Sigmoid colon (tissue), 4 donors: Measurements from ENCODE around the gene TRIM62.

Source experiments
- CTCF ChIP-seq, 4 experiments: fragments of 450-650 bp in 3 of 4; fragments of 200-600 bp in 1 of 4; IDR thresholded peaks; one replicate each; pipeline ENCODE4 v1.5.1; 2016 to 2019; ENCODE audit warnings: antibody characterized with exemption in 4 of 4, mild to moderate bottlenecking in 3 of 4, moderate library complexity in 2 of 4
- POLR2A ChIP-seq, 2 donors: fragments of 450-650 bp; IDR thresholded peaks; one replicate each; pipeline ENCODE4 v1.6.1; 2016; ENCODE audit warnings: antibody characterized with exemption in 2 of 2, mild to moderate bottlenecking in 2 of 2, moderate library complexity in 2 of 2
- POLR2AphosphoS5 ChIP-seq, 4 donors: sonication (generic); formaldehyde crosslinking; IDR thresholded peaks; one replicate each; pipeline ENCODE4 v1.6.1; 2017; ENCODE audit warnings: antibody characterized with exemption in 4 of 4

- TF ChIP-seq CTCF (IDR thresholded peaks at IDR 0.05) (no peak), POLR2AphosphoS5 (IDR thresholded peaks at IDR 0.05) (no peak), POLR2A (IDR thresholded peaks at IDR 0.05) (no peak)
These were observed 39.5 kb upstream of the TRIM62 start for GRCh38 chr1:33221385-33221758.
